ENCODE data around the gene AEBP2. TPM values are rescaled to one million over a fixed set of nuclear protein-coding genes. Genes with fewer than 3 reads are reported as not detected.

AEBP2 gene
- total and polyA plus RNA-seq, 2 of the 13 experiments (the other 11 are each of a cell fraction or from before 2014, with no cell fraction given): 9.2 to 17.9 TPM

GRCh38 chr12:19402743-19403431, 36.4 kb upstream of the AEBP2 start (continued):
- TF ChIP-seq ELK4 (CRISPR knock-in tag; IDR thresholded peaks at IDR 0.05; ENCODE audit: borderline replicate concordance): no peak
- TF ChIP-seq NFIC (IDR thresholded peaks at IDR 0.05; ENCODE audit: low read length): no peak
- no peak for TF ChIP-seq ZNF605 (CRISPR knock-in tag; IDR thresholded peaks at IDR 0.05)
- no peak for TF ChIP-seq ZNF687 (CRISPR knock-in tag; IDR thresholded peaks at IDR 0.05)
- TF ChIP-seq ZNF614 (CRISPR knock-in tag; IDR thresholded peaks at IDR 0.05; ENCODE audit: borderline replicate concordance): no peak; the same call in 1 of the 2 replicates
- no peak for TF ChIP-seq ZNF335 (CRISPR knock-in tag; IDR thresholded peaks at IDR 0.05)
- TF ChIP-seq NFKB2 (CRISPR knock-in tag; IDR thresholded peaks at IDR 0.05; ENCODE audit: borderline replicate concordance): no peak
- no peak for TF ChIP-seq SNAPC2 (CRISPR knock-in tag; IDR thresholded peaks at IDR 0.05)
- no peak for TF ChIP-seq ZNF343 (CRISPR knock-in tag; IDR thresholded peaks at IDR 0.05)
- peak; percentile 56 for TF ChIP-seq TEAD3 (CRISPR knock-in tag; optimal IDR thresholded peaks at IDR 0.05; ENCODE audit: borderline replicate concordance)
- 0 out of 2 replicates have a peak, but pooled peaks have one; percentile 34 for TF ChIP-seq BRD4 (CRISPR knock-in tag; IDR thresholded peaks at IDR 0.05)
- TF ChIP-seq ZMAT3 (CRISPR knock-in tag; conservative IDR thresholded peaks at IDR 0.05): no peak
- no peak for TF ChIP-seq NFAT5 (CRISPR knock-in tag; IDR thresholded peaks at IDR 0.05)
- TF ChIP-seq SP2 (CRISPR knock-in tag; IDR thresholded peaks at IDR 0.05): no peak
- TF ChIP-seq HDAC2 (CRISPR knock-in tag; IDR thresholded peaks at IDR 0.05): no peak
- TF ChIP-seq ZBTB8A (CRISPR knock-in tag; IDR thresholded peaks at IDR 0.05; ENCODE audit: borderline replicate concordance, low read depth): no peak
- no peak for TF ChIP-seq MATR3 (CRISPR knock-in tag; IDR thresholded peaks at IDR 0.05)
- peak; percentile 57; the same call in 1 of the 2 replicates for TF ChIP-seq ZSCAN29 (CRISPR knock-in tag; conservative IDR thresholded peaks at IDR 0.05)
- TF ChIP-seq MLX (CRISPR knock-in tag; IDR thresholded peaks at IDR 0.05): no peak
- no peak for TF ChIP-seq ZNF674 (CRISPR knock-in tag; IDR thresholded peaks at IDR 0.05; ENCODE audit: low read depth)
